Posterior vena cava (tissue), 2 donors: ENCODE measurements around the gene CACNG5. TPM values are rescaled to one million over a fixed set of nuclear protein-coding genes. Genes with fewer than 3 reads are reported as not detected.

ENCODE experiments used
- DNase-seq: peaks from one replicate; pipeline ENCODE4 v3.0.0-alpha.2; 2020; ENCODE audit warnings: low spot score
- intact Hi-C, 2 donors: fragments of 100-400 bp; cut with DNase I; formaldehyde crosslinking; loops; one replicate each; pipeline versions ENCODE4 v1.14.1 to v1.14.2; 2022 to 2023
- long read RNA-seq, 2 donors: library from polyadenylated mRNA; unstranded; transcript quantifications; one replicate each; pipeline ENCODE4 v2.0.0, GENCODE V29; 2020 to 2021
- total RNA-seq, 2 donors: library from RNA; stranded (reverse); fragmentation: NEBNext Ultra II Directional; extraction: Animal tissue kit (Norgen Biotek cat#: 25700); gene quantifications; one replicate each; pipeline ENCODE4 v1.2.1, GENCODE V29; 2021
- donor health status: DM: yes; HTN: yes; CAD: no.
- donor health status: DM: yes; HTN: yes; CAD: no.

Gene CACNG5
- not detected for total RNA-seq
- long read RNA-seq, donor 1 = 0 reads
- long read RNA-seq, donor 2 = 0 reads

DNA sequence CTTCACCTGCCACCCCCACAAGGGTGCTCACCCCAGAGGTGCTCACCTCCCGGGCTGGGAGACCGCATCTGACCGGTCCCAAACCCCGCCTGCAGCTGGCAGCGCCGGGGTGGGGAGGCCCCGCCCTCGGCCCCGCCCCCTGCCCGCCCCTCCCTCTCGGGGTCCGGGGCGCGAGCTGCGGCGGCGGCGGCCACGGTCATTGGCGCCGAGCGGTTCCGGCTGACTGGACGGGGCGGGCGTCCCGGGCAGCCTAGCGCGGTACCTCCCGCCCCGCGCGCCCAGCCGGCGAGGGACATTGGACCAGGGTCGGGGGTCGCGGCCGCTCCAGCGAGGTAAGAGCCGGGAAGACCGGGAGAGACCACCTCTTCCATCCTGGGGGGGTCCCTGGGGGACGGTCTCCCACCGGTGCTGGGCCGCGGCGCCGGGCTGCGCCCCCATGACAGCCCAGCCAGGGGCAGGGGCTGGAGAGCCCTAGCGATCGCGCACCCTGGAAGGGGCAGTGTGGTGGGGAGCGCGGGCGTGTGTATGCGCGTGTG lies at the start of gene CACNG5:
CACNG5 (plus strand) TSS at position 199 of the 536 bp plus-strand sequence. CDS start 42,216 bp downstream, outside the sequence.
- intact Hi-C loops = no loop called here
- DNase-seq = peak; percentile 74

DNA sequence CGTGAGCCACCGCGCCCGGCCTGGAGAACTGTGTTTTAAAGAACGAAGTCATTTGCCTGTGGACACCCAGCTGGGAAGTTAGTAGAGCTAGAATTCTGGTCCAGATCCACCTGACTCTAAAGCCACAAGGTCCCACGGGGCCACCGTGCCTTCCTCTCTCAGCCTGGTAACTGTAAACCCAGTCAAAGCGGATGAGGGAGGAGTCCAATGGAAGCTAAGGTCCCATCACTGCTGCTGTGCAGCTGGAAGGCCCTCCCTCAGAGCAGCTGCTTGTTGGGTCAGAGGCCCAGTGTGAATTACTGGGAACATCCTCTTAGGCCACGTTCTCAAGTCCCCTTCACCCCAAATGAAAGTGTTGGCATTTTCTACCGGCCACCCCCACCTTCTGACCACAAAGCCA lies 48.8 kb upstream of the CACNG5 start:
- intact Hi-C loops = no loop called here
- no peak for DNase-seq

DNA sequence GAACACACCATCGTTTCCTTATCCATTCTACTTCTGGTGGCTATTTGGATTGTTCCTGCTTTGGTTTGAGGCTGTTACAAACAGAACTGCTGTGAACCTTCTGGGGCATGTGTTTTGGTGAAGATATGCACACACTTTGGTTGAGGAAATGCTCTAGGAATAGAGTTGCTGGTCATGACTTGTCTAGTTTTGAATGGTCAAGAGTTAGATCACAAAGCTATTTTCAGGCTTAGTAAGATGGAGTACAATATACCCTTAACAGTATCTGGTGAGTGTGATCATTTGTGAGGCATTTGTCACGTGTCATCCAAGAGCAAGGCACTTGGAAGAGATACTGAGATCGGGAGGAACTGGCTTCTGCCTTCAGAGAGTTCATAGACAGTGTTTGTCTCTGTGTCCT lies 47.0 kb upstream of the CACNG5 start:
- no peak for DNase-seq
- intact Hi-C loops = no loop called here

- intact Hi-C loops = no loop called here
- DNase-seq = no peak
Measured at GRCh38 chr17:66789093-66789492, 45.8 kb upstream of the CACNG5 start.

DNA sequence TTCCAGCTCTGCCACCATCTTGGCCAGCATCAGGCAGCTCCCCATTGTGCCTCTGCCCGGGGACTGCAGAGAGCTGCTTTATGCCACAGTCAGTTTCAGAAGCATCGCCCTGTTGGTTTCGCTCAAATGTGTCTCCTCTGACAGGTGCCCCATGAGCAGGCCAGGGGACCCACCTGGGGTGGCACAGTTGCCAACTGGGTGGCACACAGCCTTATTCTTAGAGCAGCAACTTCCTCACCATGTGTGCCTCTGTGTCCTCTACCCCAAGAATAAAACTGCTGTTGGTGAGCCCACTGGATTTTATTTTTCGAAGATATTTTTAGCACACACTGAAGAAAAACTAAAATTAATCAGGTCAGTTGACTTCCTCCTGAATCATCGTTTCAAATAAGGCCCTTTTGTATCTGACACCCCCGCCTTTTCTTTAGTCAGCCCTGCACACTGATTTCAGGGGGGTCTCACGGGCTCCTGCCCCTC lies 44.9 kb upstream of the CACNG5 start:
- intact Hi-C loops = no loop called here
- DNase-seq = no peak

- no peak for DNase-seq
- intact Hi-C loops = no loop called here
Measured at GRCh38 chr17:66790501-66791061, 44.3 kb upstream of the CACNG5 start.

DNA sequence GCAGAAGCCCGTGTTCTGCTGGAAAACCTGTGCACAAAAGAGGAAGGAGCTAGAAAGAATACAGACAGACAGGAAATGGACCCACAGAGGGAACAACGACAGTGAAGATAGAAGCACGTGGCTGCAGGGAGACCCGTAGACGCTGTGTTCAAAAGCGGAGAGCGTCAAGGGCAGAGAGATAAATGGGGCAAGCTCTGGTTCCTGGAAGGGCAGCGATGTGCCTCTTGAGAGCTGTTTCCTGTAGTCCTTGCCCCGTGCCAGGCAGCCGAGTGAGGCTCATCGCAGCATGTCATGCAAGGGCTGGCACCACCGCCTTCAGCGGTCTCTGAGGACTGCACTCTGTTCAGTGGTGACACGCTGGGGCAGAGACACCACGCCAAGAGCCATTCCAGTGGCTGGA lies 43.6 kb upstream of the CACNG5 start:
- no peak for DNase-seq
- intact Hi-C loops = no loop called here

DNA sequence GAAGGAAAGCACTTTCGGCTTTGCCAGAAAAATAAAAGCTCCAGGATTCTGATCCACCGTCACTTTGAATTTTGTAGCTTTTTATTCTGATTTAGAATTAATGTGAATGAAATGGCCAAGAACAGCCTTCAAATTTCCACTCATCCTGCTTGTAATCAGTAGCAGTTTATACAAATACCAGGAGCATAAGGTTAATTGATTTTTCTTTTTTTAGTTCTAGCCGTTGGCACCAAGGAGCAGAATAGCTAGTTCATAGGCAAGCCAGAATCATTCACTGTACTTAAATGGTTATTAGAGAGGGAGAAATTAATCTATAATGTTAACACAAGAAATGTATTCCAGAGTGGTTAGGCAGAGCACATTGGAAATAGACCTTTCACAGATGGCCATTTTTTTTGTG lies 41.1 kb upstream of the CACNG5 start:
- DNase-seq = no peak
- intact Hi-C loops = no loop called here

- no peak for DNase-seq
- intact Hi-C loops = no loop called here
Measured at GRCh38 chr17:66795486-66795885, 39.4 kb upstream of the CACNG5 start.

DNA sequence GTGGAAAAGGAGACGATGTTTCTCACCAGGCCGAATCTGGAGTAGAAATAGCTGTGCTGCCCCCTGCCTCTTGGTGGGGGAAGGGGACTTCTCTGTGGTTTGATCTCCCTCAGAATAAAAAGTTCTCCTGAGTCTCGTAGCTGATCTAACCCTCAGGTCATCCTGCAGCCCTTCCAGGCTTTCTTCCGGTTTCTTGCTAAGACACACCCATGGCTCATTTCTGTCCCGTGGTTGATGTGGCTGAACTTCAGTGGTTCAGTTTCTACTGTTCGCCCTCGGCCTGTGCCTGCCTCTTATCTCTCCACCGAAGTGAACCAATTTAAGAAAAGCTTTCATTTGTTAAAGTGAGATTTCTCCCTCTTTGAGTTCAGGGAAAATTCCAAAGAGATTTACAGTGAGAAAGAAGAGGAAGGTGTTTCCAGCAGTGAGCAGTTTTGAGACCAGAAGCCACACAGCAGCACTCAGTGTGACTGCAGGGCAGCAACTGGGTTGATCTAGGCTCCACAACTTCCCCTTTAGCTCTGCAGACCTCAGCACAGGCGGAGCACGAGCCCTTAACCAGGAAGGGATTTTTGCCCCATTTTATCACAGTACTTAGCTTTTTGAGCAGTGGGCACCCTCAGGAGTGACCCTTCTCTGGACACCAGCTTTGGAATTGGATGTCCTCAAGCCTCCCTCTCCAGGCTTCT lies 34.9 kb upstream of the CACNG5 start:
- DNase-seq = no peak
- intact Hi-C loops = no loop called here

GRCh38 chr17:66803474-66803951 lies 31.4 kb upstream of the CACNG5 start:
- intact Hi-C loops = no loop called here
- DNase-seq = no peak

DNA sequence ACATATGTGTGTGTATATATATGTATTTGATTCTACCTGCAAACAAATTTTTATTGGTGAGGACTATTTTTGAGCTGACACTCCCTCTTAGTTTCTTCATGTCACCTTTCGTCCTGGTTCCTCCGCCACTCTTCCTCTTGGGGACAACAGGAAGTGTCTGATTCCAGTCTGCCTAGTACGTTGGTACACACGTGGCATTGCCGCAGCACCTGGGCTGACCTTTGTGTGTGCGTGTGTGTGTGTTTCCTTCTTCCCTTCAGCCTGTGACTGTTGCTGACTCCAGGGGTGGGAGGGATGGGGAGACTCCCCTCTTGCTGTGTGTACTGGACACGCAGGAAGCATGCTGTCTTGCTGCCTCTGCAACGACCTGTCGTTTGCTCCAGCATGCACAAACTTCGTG lies 29.4 kb upstream of the CACNG5 start:
- no peak for DNase-seq
- intact Hi-C loops = no loop called here

GRCh38 chr17:66807182-66807581 lies 27.7 kb upstream of the CACNG5 start:
- DNase-seq = peak; percentile 25
- intact Hi-C loops = no loop called here

- intact Hi-C loops = no loop called here
- DNase-seq = no peak
Measured at GRCh38 chr17:66809408-66809807, 25.5 kb upstream of the CACNG5 start.

- intact Hi-C loops = no loop called here
Measured at GRCh38 chr17:66810951-66811682, 23.8 kb upstream of the CACNG5 start.

GRCh38 chr17:66811683-66812054 lies 23.2 kb upstream of the CACNG5 start:
- intact Hi-C loops = no loop called here
- DNase-seq = no peak

More at GRCh38 chr17:66810951-66811682, 23.8 kb upstream of the CACNG5 start:
- no peak for DNase-seq

GRCh38 chr17:66812571-66812970 lies 22.3 kb upstream of the CACNG5 start:
- intact Hi-C loops = no loop called here
- DNase-seq = no peak

GRCh38 chr17:66813296-66813695 lies 21.6 kb upstream of the CACNG5 start:
- intact Hi-C loops = no loop called here
- DNase-seq = no peak

- no peak for DNase-seq
- intact Hi-C loops = no loop called here
Measured at GRCh38 chr17:66814026-66814425, 20.9 kb upstream of the CACNG5 start.

- no peak for DNase-seq
- intact Hi-C loops = no loop called here
Measured at GRCh38 chr17:66814570-66814969, 20.3 kb upstream of the CACNG5 start.
